Esophagus squamous epithelium (tissue), 5 donors: ENCODE data around the gene ECM1. TPM values are rescaled to one million over a fixed set of nuclear protein-coding genes. Genes with fewer than 3 reads are reported as not detected.
A peak's percentile ranks its signal among the peaks of the same experiment; 100 is the strongest.

Source experiments
- DNase-seq: peaks from one replicate; lab custom pipeline; 2025; lab: John Stamatoyannopoulos, UW
- H3K27ac ChIP-seq, 4 donors: fragments of 200-600 bp; sonication (generic); one replicate each; pipeline ENCODE4 v1.5.1; 2016 to 2019; ENCODE audit warnings: mild to moderate bottlenecking in 1 of 4
- H3K27me3 ChIP-seq, 4 donors: fragments of 200-600 bp; sonication (generic); 1 replicate in 3 of 4; 2 replicates in 1 of 4; pipeline versions ENCODE4 v1.5.1 to v1.6.0; 2017 to 2021; ENCODE audit warnings: antibody characterized with exemption in 1 of 4
- H3K36me3 ChIP-seq, 3 donors: fragments of 200-600 bp; sonication (generic); one replicate each; pipeline ENCODE4 v1.5.1; 2016 to 2019
- H3K4me1 ChIP-seq, 3 donors: fragments of 200-600 bp; sonication (generic); one replicate each; pipeline ENCODE4 v1.5.1; 2017 to 2019
- H3K4me3 ChIP-seq, 4 donors: fragments of 200-600 bp; sonication (generic); 1 replicate in 3 of 4; 2 replicates in 1 of 4; pipeline ENCODE4 v1.5.1; 2016 to 2019; ENCODE audit warnings: mild to moderate bottlenecking in 2 of 4, moderate library complexity in 1 of 4
- H3K9me3 ChIP-seq, 3 donors: fragments of 200-600 bp; sonication (generic); one replicate each; pipeline ENCODE4 v1.5.1; 2016 to 2019
- CTCF ChIP-seq, 6 experiments: fragments of 450-650 bp in 4 of 6; fragments of 200-600 bp in 2 of 6; sonication (generic) in 2 of 6; IDR thresholded peaks; one replicate each; pipeline ENCODE4 v1.5.1; 2016 to 2019; ENCODE audit warnings: antibody characterized with exemption in 6 of 6, mild to moderate bottlenecking in 4 of 6, moderate library complexity in 4 of 6
- POLR2A ChIP-seq, 4 donors: fragments of 450-650 bp; IDR thresholded peaks; one replicate each; pipeline ENCODE4 v1.6.1; 2017; ENCODE audit warnings: antibody characterized with exemption in 4 of 4, mild to moderate bottlenecking in 4 of 4, moderate library complexity in 3 of 4
- WGBS, 2 donors: methylation state at CpG; one replicate each; pipeline ENCODE4 v1.1.5; 2018; 5-methylcytosine and 5-hydroxymethylcytosine counted together
- intact Hi-C: fragments of 100-400 bp; cut with DNase I; formaldehyde crosslinking; loops from one replicate; pipeline ENCODE4 v1.15.0; 2022
- total RNA-seq, 4 donors: library from RNA; depleted of rRNA; stranded (reverse); fragments of >200 nt; gene quantifications; one replicate each; pipeline ENCODE4 v1.1.0, GENCODE V29; 2016
- donor health status: DM: yes; HTN: yes; CAD: no.

The ECM1 gene
- total RNA-seq, 4 donors from 2014 or later = 311 to 1,013 (median 406) TPM

- H3K27me3 ChIP-seq = no peaks in the 10 kb centered on the region
- H3K4me1 ChIP-seq = peaks cover 21 to 69% (median 38%) of the 10 kb centered on the region in 3 donors
- WGBS, 2 donors = 52 to 68% methylated on average over 3 to 5 of the region's 5 CpGs
- H3K9me3 ChIP-seq = no peaks in the 10 kb centered on the region
- no peak overlapping the region for H3K4me3 ChIP-seq
- peak overlapping the region; percentile 76 to 90 (median 80) for H3K27ac ChIP-seq
- intact Hi-C loops = loop anchor here (10.0 kb wide), 1 partner anchor 68 kb away; no protein-coding TSS in a partner anchor
- no peak for DNase-seq
- no peaks in the 10 kb centered on the region for H3K36me3 ChIP-seq
- no peak for TF ChIP-seq POLR2A (IDR thresholded peaks at IDR 0.05)
- no peak for TF ChIP-seq CTCF (IDR thresholded peaks at IDR 0.05)
These were observed 25.0 kb downstream of the ECM1 start for GRCh38 chr1:150532860-150533259.

DNA sequence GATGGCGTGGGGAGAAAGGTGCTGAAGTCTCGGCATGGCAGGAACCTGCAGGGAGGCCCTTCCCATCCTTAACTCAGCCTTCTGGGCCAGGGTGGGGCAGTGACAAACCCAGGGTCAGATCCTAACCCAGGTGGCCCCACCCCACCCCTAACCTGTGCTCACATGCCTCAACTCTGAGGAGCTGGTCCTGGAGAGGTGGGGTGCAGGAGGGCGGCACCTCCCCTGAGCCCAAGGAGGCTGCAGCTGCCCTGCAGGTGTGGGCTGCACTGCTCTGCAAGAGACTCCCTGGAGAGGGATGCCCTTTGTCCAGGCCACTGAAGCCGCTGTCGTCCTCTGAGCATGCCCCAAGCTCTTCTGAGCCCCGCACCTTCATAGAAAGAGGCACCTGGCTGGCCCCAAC, 26.1 kb downstream of the ECM1 start:
- no peak for DNase-seq
- WGBS, 2 donors = 61 to 67% methylated on average over 2 to 4 of the region's 6 CpGs
- H3K36me3 ChIP-seq = no peaks in the 10 kb centered on the region
- H3K9me3 ChIP-seq = no peaks in the 10 kb centered on the region
- no peak overlapping the region for H3K4me3 ChIP-seq
- H3K4me1 ChIP-seq = peaks cover 29 to 69% (median 40%) of the 10 kb centered on the region in 3 donors
- intact Hi-C loops = loop anchor here (10.0 kb wide), 1 partner anchor 69 kb away; no protein-coding TSS in a partner anchor
- peak overlapping the region; percentile 49 to 90 (median 80) for H3K27ac ChIP-seq
- no peaks in the 10 kb centered on the region for H3K27me3 ChIP-seq
- TF ChIP-seq POLR2A (IDR thresholded peaks at IDR 0.05) (no peak), CTCF (IDR thresholded peaks at IDR 0.05) (no peak)

- no peak for DNase-seq
- intact Hi-C loops = loop anchor here (10.0 kb wide), 1 partner anchor 71 kb away; no protein-coding TSS in a partner anchor
- no peaks in the 10 kb centered on the region for H3K36me3 ChIP-seq
- H3K4me1 ChIP-seq = peaks cover 29 to 66% (median 35%) of the 10 kb centered on the region in 3 donors
- no peaks in the 10 kb centered on the region for H3K27me3 ChIP-seq
- no peak overlapping the region for H3K4me3 ChIP-seq
- no peak for TF ChIP-seq POLR2A (IDR thresholded peaks at IDR 0.05)
- no peak for TF ChIP-seq CTCF (IDR thresholded peaks at IDR 0.05)
- 84 to 86% methylated on average over 7 to 8 of the region's 14 CpGs for WGBS, 2 donors
- H3K9me3 ChIP-seq = no peaks in the 10 kb centered on the region
- peak overlapping the region; percentile 31 to 90 (median 80) for H3K27ac ChIP-seq
These were observed 27.8 kb downstream of the ECM1 start for GRCh38 chr1:150535511-150536287.

GRCh38 chr1:150536836-150537731, 29.2 kb downstream of the ECM1 start:
- H3K9me3 ChIP-seq = no peaks in the 10 kb centered on the region

More at GRCh38 chr1:150536836-150537731, 29.2 kb downstream of the ECM1 start:
- no peaks in the 10 kb centered on the region for H3K36me3 ChIP-seq
- no peak for TF ChIP-seq POLR2A (IDR thresholded peaks at IDR 0.05)
- TF ChIP-seq CTCF (IDR thresholded peaks at IDR 0.05) = peak in 1 of 6 experiments; percentile 5
- H3K4me1 ChIP-seq = peaks cover 28 to 60% (median 35%) of the 10 kb centered on the region in 3 donors
- no peak for DNase-seq
- intact Hi-C loops = loop anchor here (10.0 kb wide), 1 partner anchor 72 kb away; no protein-coding TSS in a partner anchor
- peak overlapping the region; percentile 68 to 90 (median 80) for H3K27ac ChIP-seq
- no peak overlapping the region for H3K4me3 ChIP-seq
- H3K27me3 ChIP-seq = no peaks in the 10 kb centered on the region
- WGBS, 2 donors = 66 to 93% methylated on average over 4 to 8 of the region's 12 CpGs
